Lung (tissue), 12 donors: Measurements from ENCODE around the gene MRGPRE. TPM values are rescaled to one million over a fixed set of nuclear protein-coding genes. Genes with fewer than 3 reads are reported as not detected.

Experiments used
- ATAC-seq: fragments of 200-7000 bp; cut with Tn5 transposase; one replicate; pipeline ENCODE4 v1.9.1; 2020; ENCODE audit warnings: moderate number of reproducible peaks; ENCODE audit not compliant: insufficient read depth, low FRiP score
- DNase-seq, 3 donors: peaks; one replicate each; pipeline ENCODE4 v3.0.0-alpha.2; 2013 to 2017
- H3K27ac ChIP-seq, 2 donors: one replicate each; pipeline ENCODE4 v1.5.1; 2013; ENCODE audit warnings: mild to moderate bottlenecking in 2 of 2, moderate library complexity in 2 of 2, control low read depth in 1 of 2, inconsistent platforms in 1 of 2, low read depth in 1 of 2, low read length in 1 of 2
- H3K27me3 ChIP-seq, 3 donors: one replicate each; pipeline ENCODE4 v1.5.1; 2013; ENCODE audit warnings: low read length in 2 of 3; ENCODE audit not compliant: control insufficient read depth in 3 of 3, insufficient read depth in 3 of 3
- H3K36me3 ChIP-seq, 4 donors: one replicate each; pipeline ENCODE4 v1.5.1; 2013; ENCODE audit warnings: low read length in 4 of 4, mild to moderate bottlenecking in 1 of 4, moderate library complexity in 1 of 4; ENCODE audit not compliant: control insufficient read depth in 4 of 4, insufficient read depth in 4 of 4
- H3K4me1 ChIP-seq, 5 donors: one replicate each; pipeline ENCODE4 v1.5.1; 2013; ENCODE audit warnings: low read length in 5 of 5, mild to moderate bottlenecking in 2 of 5, moderate library complexity in 1 of 5; ENCODE audit not compliant: control insufficient read depth in 5 of 5, insufficient read depth in 5 of 5
- H3K4me3 ChIP-seq: one replicate; pipeline ENCODE4 v1.5.1; 2013; ENCODE audit warnings: mild to moderate bottlenecking, control low read depth, moderate library complexity
- H3K9ac ChIP-seq, 2 donors: one replicate each; pipeline ENCODE4 v1.5.1; 2013; ENCODE audit warnings: low read length in 2 of 2, control low read depth in 1 of 2; ENCODE audit not compliant: insufficient read depth in 1 of 2
- H3K9me3 ChIP-seq, 4 donors: one replicate each; pipeline ENCODE4 v1.5.1; 2013; ENCODE audit warnings: low read length in 3 of 4, mild to moderate bottlenecking in 1 of 4, moderate library complexity in 1 of 4; ENCODE audit not compliant: control insufficient read depth in 4 of 4, insufficient read depth in 3 of 4
- CTCF ChIP-seq: IDR thresholded peaks from 2 replicates; pipeline ENCODE4 v1.5.1; 2012; ENCODE audit warnings: mild to moderate bottlenecking; ENCODE audit errors: control extremely low read depth, extremely low read depth
- WGBS, 2 donors: extraction: QIAGEN DNeasy Blood & Tissue Kit; methylation state at CpG; one replicate each; pipeline ENCODE4 v1.1.7; 2013; 5-methylcytosine and 5-hydroxymethylcytosine counted together
- polyA plus RNA-seq, 2 donors: library from polyadenylated mRNA; stranded (reverse); fragments of 200-250 nt; gene quantifications; one replicate each; pipeline ENCODE4 v1.2.1, GENCODE V29; 2013
- total RNA-seq, 2 donors: library from RNA; depleted of rRNA in 1 of 2; stranded (reverse); fragments of >200 nt in 1 of 2; gene quantifications; one replicate each; pipeline ENCODE4 v1.2.1, GENCODE V29; 2014 to 2021
- donor health status: control.
- donor health status: control.
- donor health status: Bipolar disorder and iron deficiency.
- donor health status: healthy.
- donor health status: DM: yes; HTN: yes; CAD: no.

MRGPRE gene
- total and polyA plus RNA-seq, 4 donors: 0.03 to 0.18 (median 0.16) TPM; not detected in 1

GRCh38 chr11:3206156-3206921, 25.9 kb downstream of the MRGPRE start:
- no peak overlapping the region for H3K4me3 ChIP-seq
- H3K27me3 ChIP-seq: peaks cover 0 to 24% (median 13%) of the 10 kb centered on the region in 3 donors
- no peak overlapping the region for H3K27ac ChIP-seq
- no peak for TF ChIP-seq CTCF
- no peaks in the 10 kb centered on the region for H3K36me3 ChIP-seq
- DNase-seq: no peak
- H3K9ac ChIP-seq: no peak overlapping the region
- 69 to 88% methylated on average over 8 of the region's 8 CpGs for WGBS, 2 donors
- peaks cover 0 to 4% (median 1%) of the 10 kb centered on the region in 4 donors for H3K9me3 ChIP-seq
- no peak for ATAC-seq
- peaks cover 0 to 12% (median 5%) of the 10 kb centered on the region in 5 donors for H3K4me1 ChIP-seq

- H3K4me1 ChIP-seq: peaks cover 0 to 12% (median 5%) of the 10 kb centered on the region in 5 donors
- 52 to 64% methylated on average over 16 of the region's 16 CpGs for WGBS, 2 donors
- TF ChIP-seq CTCF: no peak
Observed at GRCh38 chr11:3205261-3206155, 26.7 kb downstream of the MRGPRE start.

GRCh38 chr11:3204141-3205015, 27.8 kb downstream of the MRGPRE start:
- peaks cover 0 to 12% (median 5%) of the 10 kb centered on the region in 5 donors for H3K4me1 ChIP-seq
- 89 to 91% methylated on average over 24 of the region's 24 CpGs for WGBS, 2 donors
- H3K27me3 ChIP-seq: peaks cover 0 to 24% (median 15%) of the 10 kb centered on the region in 3 donors
- H3K9me3 ChIP-seq: peaks cover 0 to 2% (median 0%) of the 10 kb centered on the region in 4 donors
- H3K4me3 ChIP-seq: no peak overlapping the region
- H3K9ac ChIP-seq: no peak overlapping the region
- H3K36me3 ChIP-seq: no peaks in the 10 kb centered on the region
- ATAC-seq: no peak
- no peak for TF ChIP-seq CTCF
- DNase-seq: no peak
- H3K27ac ChIP-seq: no peak overlapping the region

More at GRCh38 chr11:3205261-3206155, 26.7 kb downstream of the MRGPRE start:
- Histone ChIP-seq H3K9me3 (peaks cover 0 to 2% (median 0%) of the 10 kb centered on the region in 4 donors), H3K36me3 (no peaks in the 10 kb centered on the region), H3K9ac (no peak overlapping the region), H3K27me3 (peaks cover 0 to 24% (median 15%) of the 10 kb centered on the region in 3 donors), H3K27ac (no peak overlapping the region), H3K4me3 (no peak overlapping the region)
- ATAC-seq: no peak
- DNase-seq: peak in 2 of 3 donors; percentile 10 to 47
